GM12873 (cell line): ENCODE measurements around the gene LARGE1.

ENCODE experiments used
- CTCF ChIP-seq: IDR thresholded peaks from 2 replicates; pipeline ENCODE4 v1.5.1; 2012; ENCODE audit warnings: low read depth, mild to moderate bottlenecking, moderate library complexity, low read length, control low read depth; ENCODE audit not compliant: insufficient read depth; ENCODE audit errors: missing control alignments

Gene LARGE1

GRCh38 chr22:33914699-33915098 lies 5.6 kb downstream of the LARGE1 start:
- TF ChIP-seq CTCF, result no peak

- TF ChIP-seq CTCF, result no peak
Measured at GRCh38 chr22:33914131-33914530, 6.1 kb downstream of the LARGE1 start.

- no peak for TF ChIP-seq CTCF
Measured at GRCh38 chr22:33913188-33913587, 7.1 kb downstream of the LARGE1 start.

GRCh38 chr22:33909911-33910310 lies 10.4 kb downstream of the LARGE1 start:
- no peak for TF ChIP-seq CTCF

GRCh38 chr22:33909075-33909458 lies 11.2 kb downstream of the LARGE1 start:
- no peak for TF ChIP-seq CTCF

- TF ChIP-seq CTCF, result no peak
Measured at GRCh38 chr22:33908171-33909074, 11.9 kb downstream of the LARGE1 start.

- TF ChIP-seq CTCF, result no peak
Measured at GRCh38 chr22:33906954-33907353, 13.3 kb downstream of the LARGE1 start.
